Ascending aorta (tissue), 2 donors: Measurements from ENCODE around the gene PHACTR2. TPM values are rescaled to one million over a fixed set of nuclear protein-coding genes. Genes with fewer than 3 reads are reported as not detected.
"Not testable (repeated sequence)": the region's sequence is repeated elsewhere in the genome, so short reads cannot be mapped to it uniquely, and the experiment has no call there.

ENCODE experiments used
- DNase-seq, 2 donors: peaks; one replicate each; pipeline ENCODE4 v3.0.0-alpha.2; 2019; ENCODE audit warnings: low spot score in 2 of 2
- H3K27ac ChIP-seq, 2 donors: fragments of 200-600 bp; sonication (generic); one replicate each; pipeline ENCODE4 v1.5.1; 2016 to 2017; ENCODE audit warnings: mild to moderate bottlenecking in 1 of 2
- H3K27me3 ChIP-seq: fragments of 200-600 bp; sonication (generic); one replicate; pipeline ENCODE4 v1.5.1; 2017
- H3K36me3 ChIP-seq, 2 donors: fragments of 200-600 bp; sonication (generic); one replicate each; pipeline ENCODE4 v1.5.1; 2016
- H3K4me1 ChIP-seq, 2 donors: fragments of 200-600 bp; sonication (generic); one replicate each; pipeline ENCODE4 v1.5.1; 2016 to 2017; ENCODE audit warnings: mild to moderate bottlenecking in 1 of 2
- H3K4me3 ChIP-seq, 2 donors: fragments of 200-600 bp; sonication (generic); one replicate each; pipeline ENCODE4 v1.5.1; 2016 to 2017; ENCODE audit warnings: mild to moderate bottlenecking in 1 of 2
- H3K9me3 ChIP-seq, 2 donors: fragments of 200-600 bp; sonication (generic); one replicate each; pipeline ENCODE4 v1.5.1; 2016
- CTCF ChIP-seq, 3 experiments: fragments of 200-600 bp in 2 of 3; fragments of 450-650 bp in 1 of 3; sonication (generic) in 2 of 3; IDR thresholded peaks; one replicate each; pipeline ENCODE4 v1.5.1; 2016 to 2019; ENCODE audit warnings: antibody characterized with exemption in 3 of 3, mild to moderate bottlenecking in 1 of 3, moderate library complexity in 1 of 3
- intact Hi-C: fragments of 100-400 bp; cut with DNase I; formaldehyde crosslinking; loops from one replicate; pipeline ENCODE4 v1.15.1; 2023
- total RNA-seq: library from RNA; depleted of rRNA; stranded (reverse); fragments of >200 nt; gene quantifications from one replicate; pipeline ENCODE4 v1.1.0, GENCODE V29; 2016

The PHACTR2 gene
- total RNA-seq, 1 donor from 2014 or later = 112 TPM

DNA sequence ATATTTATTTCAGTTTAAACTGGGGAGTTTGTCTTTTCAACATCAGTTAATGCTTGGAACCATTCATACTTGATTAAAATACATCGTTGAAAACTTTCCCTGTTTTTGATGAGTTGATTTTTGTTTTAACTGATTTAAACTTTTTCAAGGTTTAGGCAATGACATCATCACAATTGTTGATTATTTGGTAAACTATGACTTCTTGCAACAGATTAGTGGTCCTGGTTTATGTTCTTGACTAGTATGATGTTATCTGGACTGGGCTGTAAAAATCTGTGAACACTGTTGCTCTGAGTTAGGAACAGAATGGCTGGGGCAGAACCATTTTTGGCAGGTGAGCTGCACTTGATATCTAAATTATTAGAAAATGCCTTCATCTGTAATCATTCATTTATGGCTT lies 186.5 kb downstream of the PHACTR2 start, which contains the start of gene ZC2HC1B:
TSS of gene ZC2HC1B (plus strand) at position 241 of the 400 bp plus-strand sequence. CDS start at position 307, 66 bp downstream.
- intact Hi-C loops = no loop called here
- no peak for TF ChIP-seq CTCF (IDR thresholded peaks at IDR 0.05)
- Histone ChIP-seq H3K36me3 (peaks cover 43 to 54% of the 10 kb centered on the region in 2 donors), H3K4me1 (no peaks in the 10 kb centered on the region), H3K27ac (no peak within 1 kb of the TSS), H3K27me3 (no peaks in the 10 kb centered on the region), H3K4me3 (no peak within 1 kb of the TSS), H3K9me3 (no peaks in the 10 kb centered on the region)
- no peak for DNase-seq

DNA sequence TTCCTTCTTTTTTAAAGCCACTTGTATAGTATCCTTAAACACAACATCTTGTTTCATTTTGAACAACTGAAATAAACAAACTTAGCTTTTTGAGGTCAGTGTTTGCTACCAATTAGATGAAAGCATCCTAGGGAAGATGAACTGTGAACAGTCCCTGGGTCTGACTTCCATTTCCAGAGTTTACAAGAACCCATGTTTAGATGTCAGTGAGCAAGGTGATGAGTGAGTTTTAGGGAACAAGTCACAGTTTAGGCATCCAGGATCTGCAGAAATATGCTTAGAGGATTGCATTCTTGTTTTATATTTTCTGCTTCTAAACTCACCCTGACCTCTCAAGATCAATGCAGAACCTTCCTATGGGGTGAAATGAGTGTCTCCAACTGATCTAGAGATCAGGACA lies 189.5 kb downstream of the PHACTR2 start:
- no peaks in the 10 kb centered on the region for H3K4me1 ChIP-seq
- peaks cover 16 to 24% of the 10 kb centered on the region in 2 donors for H3K36me3 ChIP-seq
- H3K9me3 ChIP-seq = no peaks in the 10 kb centered on the region
- intact Hi-C loops = no loop called here
- TF ChIP-seq CTCF (IDR thresholded peaks at IDR 0.05) = no peak
- no peaks in the 10 kb centered on the region for H3K27me3 ChIP-seq
- no peak overlapping the region for H3K27ac ChIP-seq
- no peak overlapping the region for H3K4me3 ChIP-seq
- DNase-seq = no peak

- H3K9me3 ChIP-seq, intact Hi-C loops, H3K27ac ChIP-seq, H3K4me1 ChIP-seq, H3K27me3 ChIP-seq, H3K36me3 ChIP-seq, DNase-seq, H3K4me3 ChIP-seq: not testable (repeated sequence)
These were observed 191.0 kb downstream of the PHACTR2 start for GRCh38 chr6:143868808-143869207.

GRCh38 chr6:143871202-143871730 lies 193.5 kb downstream of the PHACTR2 start:
- DNase-seq, H3K4me3 ChIP-seq, H3K36me3 ChIP-seq, H3K27ac ChIP-seq, H3K9me3 ChIP-seq, intact Hi-C loops, H3K27me3 ChIP-seq, H3K4me1 ChIP-seq: not testable (repeated sequence)

GRCh38 chr6:143872201-143872600 lies 194.4 kb downstream of the PHACTR2 start:
- DNase-seq = no peak
- Histone ChIP-seq H3K36me3 (no peaks in the 10 kb centered on the region), H3K9me3 (peaks cover 0 to 5% of the 10 kb centered on the region in 2 donors), H3K4me3 (no peak overlapping the region), H3K27ac (no peak overlapping the region), H3K4me1 (no peaks in the 10 kb centered on the region), H3K27me3 (no peaks in the 10 kb centered on the region)
- no peak for TF ChIP-seq CTCF (IDR thresholded peaks at IDR 0.05)
- intact Hi-C loops = no loop called here

DNA sequence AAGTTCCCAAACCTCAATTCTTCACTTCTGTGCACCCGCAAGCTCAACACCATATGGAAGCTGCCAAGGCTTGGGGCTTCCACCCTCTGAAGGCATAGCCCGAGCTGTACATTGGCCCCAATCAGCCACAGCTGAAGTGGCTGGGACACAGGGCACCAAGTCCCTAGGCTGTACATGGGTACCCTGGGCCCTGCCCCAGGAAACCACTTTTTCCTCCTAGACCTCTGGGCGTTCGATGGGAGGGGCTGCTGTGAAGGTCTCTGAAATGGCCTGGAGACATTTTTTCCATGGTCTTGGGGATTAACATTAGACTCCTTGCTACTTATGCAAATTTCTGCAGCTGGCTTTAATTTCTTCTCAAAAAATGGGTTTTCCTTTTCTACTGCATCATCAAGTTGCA lies 195.8 kb downstream of the PHACTR2 start:
- DNase-seq, H3K36me3 ChIP-seq, H3K4me1 ChIP-seq, H3K9me3 ChIP-seq, H3K4me3 ChIP-seq, H3K27ac ChIP-seq, intact Hi-C loops, H3K27me3 ChIP-seq: not testable (repeated sequence)

GRCh38 chr6:143874503-143874902 lies 196.7 kb downstream of the PHACTR2 start:
- H3K4me3 ChIP-seq, H3K27ac ChIP-seq, H3K4me1 ChIP-seq, H3K27me3 ChIP-seq, H3K36me3 ChIP-seq, H3K9me3 ChIP-seq, DNase-seq, intact Hi-C loops: not testable (repeated sequence)
